Progenitor cell of endocrine pancreas (in vitro differentiated cells): ENCODE measurements around the gene WIPF1. TPM values are rescaled to one million over a fixed set of nuclear protein-coding genes. Genes with fewer than 3 reads are reported as not detected.

Source experiments
- DNase-seq: peaks from one replicate; pipeline ENCODE4 v3.0.0; 2021; ENCODE audit warnings: low spot score; ENCODE audit not compliant: unreplicated experiment
- H3K27ac Mint-ChIP-seq: 2 replicates; pipeline ENCODE4 v1.8.0; 2021; ENCODE audit warnings: mild to moderate bottlenecking, moderate library complexity, mixed read lengths
- H3K27me3 Mint-ChIP-seq: 2 replicates; pipeline ENCODE4 v1.8.0; 2021; ENCODE audit warnings: mixed read lengths
- H3K36me3 Mint-ChIP-seq: 2 replicates; pipeline ENCODE4 v1.8.0; 2022; ENCODE audit warnings: mixed read lengths; ENCODE audit not compliant: insufficient read depth
- H3K4me1 Mint-ChIP-seq: 2 replicates; pipeline ENCODE4 v1.8.0; 2021; ENCODE audit warnings: low read depth, mixed read lengths
- H3K4me3 Mint-ChIP-seq: 2 replicates; pipeline ENCODE4 v1.8.0; 2021; ENCODE audit warnings: low read depth, mild to moderate bottlenecking, moderate library complexity, mixed read lengths
- H3K9me3 Mint-ChIP-seq: 2 replicates; pipeline ENCODE4 v1.8.0; 2021; ENCODE audit warnings: low read depth, mixed read lengths
- CTCF ChIP-seq: fragments of 200-600 bp; sonication (generic); IDR thresholded peaks from one replicate; pipeline ENCODE4 v1.5.0; 2021; ENCODE audit warnings: antibody characterized with exemption, mild to moderate bottlenecking; ENCODE audit not compliant: unreplicated experiment
- total RNA-seq: library from RNA; stranded (reverse); gene quantifications from 2 replicates; pipeline ENCODE4 v1.2.1, GENCODE V29; 2021

WIPF1 gene
- total RNA-seq, 1 donor from 2014 or later = 12.9 TPM

- Mint-ChIP-seq H3K4me1 (peaks cover 2% of the 10 kb centered on the region), H3K4me3 (no peak overlapping the region), H3K27me3 (no peaks in the 10 kb centered on the region), H3K36me3 (no peaks in the 10 kb centered on the region), H3K27ac (no peak overlapping the region), H3K9me3 (no peaks in the 10 kb centered on the region)
- no peak for TF ChIP-seq CTCF
- DNase-seq = no peak
These were observed 36.9 kb downstream of the WIPF1 start for GRCh38 chr2:174560737-174561136.

GRCh38 chr2:174555998-174556397 is 41.6 kb downstream of the WIPF1 start:
- no peaks in the 10 kb centered on the region for H3K27me3 Mint-ChIP-seq
- TF ChIP-seq CTCF = no peak
- no peak overlapping the region for H3K27ac Mint-ChIP-seq
- H3K9me3 Mint-ChIP-seq = peaks cover 3% of the 10 kb centered on the region
- H3K36me3 Mint-ChIP-seq = no peaks in the 10 kb centered on the region
- no peaks in the 10 kb centered on the region for H3K4me1 Mint-ChIP-seq
- no peak overlapping the region for H3K4me3 Mint-ChIP-seq
- no peak for DNase-seq

- Mint-ChIP-seq H3K27me3 (no peaks in the 10 kb centered on the region), H3K4me1 (no peaks in the 10 kb centered on the region), H3K4me3 (no peak overlapping the region), H3K36me3 (no peaks in the 10 kb centered on the region), H3K27ac (no peak overlapping the region), H3K9me3 (peaks cover 3% of the 10 kb centered on the region)
- no peak for DNase-seq
- no peak for TF ChIP-seq CTCF
These were observed 43.0 kb downstream of the WIPF1 start for GRCh38 chr2:174554529-174555150.

- no peak overlapping the region for H3K27ac Mint-ChIP-seq
- no peaks in the 10 kb centered on the region for H3K36me3 Mint-ChIP-seq
- H3K9me3 Mint-ChIP-seq = peaks cover 3% of the 10 kb centered on the region
- H3K4me3 Mint-ChIP-seq = no peak overlapping the region
- TF ChIP-seq CTCF = no peak
- no peak for DNase-seq
- H3K27me3 Mint-ChIP-seq = no peaks in the 10 kb centered on the region
- H3K4me1 Mint-ChIP-seq = no peaks in the 10 kb centered on the region
These were observed 43.7 kb downstream of the WIPF1 start for GRCh38 chr2:174553811-174554493.

GRCh38 chr2:174552880-174553279 is 44.7 kb downstream of the WIPF1 start:
- Mint-ChIP-seq H3K9me3 (peaks cover 3% of the 10 kb centered on the region), H3K27ac (no peak overlapping the region), H3K27me3 (no peaks in the 10 kb centered on the region), H3K4me1 (no peaks in the 10 kb centered on the region), H3K36me3 (no peaks in the 10 kb centered on the region), H3K4me3 (no peak overlapping the region)
- TF ChIP-seq CTCF = no peak
- DNase-seq = no peak
